ENCODE data around the gene RIBC1. TPM values are rescaled to one million over a fixed set of nuclear protein-coding genes. Genes with fewer than 3 reads are reported as not detected.

RIBC1 gene
- total and polyA plus RNA-seq, 9 of the 15 experiments (the other 6 are each of a cell fraction or from before 2014, with no cell fraction given) = 0.07 to 0.51 (median 0.44) TPM

- H3K4me3 ChIP-seq = no peak overlapping the region
- WGBS (ENCODE audit: insufficient coverage, low coverage, missing lambda C conversion rate) = 0% methylated on average over 1 of the region's 2 CpGs
Observed at GRCh38 chrX:53447441-53447840, 24.8 kb downstream of the RIBC1 start.

More at GRCh38 chrX:53447441-53447840, 24.8 kb downstream of the RIBC1 start:
- CTCF ChIA-PET (ENCODE audit: low intra/inter-chr PET ratio) = no interaction called here
- Histone ChIP-seq H3K4me2 (ENCODE audit: insufficient read depth, low read length) (no peak overlapping the region), H3K4me1 (replicated peaks in 1 of 2; ENCODE audit: control insufficient read depth in 2 of 2, insufficient read depth in 2 of 2, low read length in 2 of 2) (no peaks in the 10 kb centered on the region), H3K27me3 (ENCODE audit: control insufficient read depth in 2 of 2, insufficient read depth in 2 of 2, low read length in 2 of 2) (no peaks in the 10 kb centered on the region; a peak in 2 of 5 replicates), H3K27ac (ENCODE audit: extremely low read depth, low read depth, low read length) (no peak overlapping the region), H2AFZ (ENCODE audit: low read depth, low read length) (no peak overlapping the region), H4K20me1 (replicated peaks; ENCODE audit: control insufficient read depth, insufficient read depth, low read length) (no peaks in the 10 kb centered on the region), H3K36me3 (ENCODE audit: control insufficient read depth, insufficient read depth, low read length) (no peaks in the 10 kb centered on the region), H3K9me1 (ENCODE audit: control insufficient read depth, insufficient read depth, low read length) (no peaks in the 10 kb centered on the region), H3K79me2 (ENCODE audit: control insufficient read depth, insufficient read depth, low read length) (no peaks in the 10 kb centered on the region), H3K9me3 (replicated peaks; ENCODE audit: control insufficient read depth, insufficient read depth, low read depth, low read length) (no peaks in the 10 kb centered on the region), H3K9ac (ENCODE audit: insufficient read depth in 1 of 2, low read depth in 2 of 2, low read length in 2 of 2) (no peak overlapping the region)
- intact Hi-C loops (cut with micrococcal nuclease) (no loop called here), in situ Hi-C loops (cut with MboI) (loop anchor here (5.0 kb wide), 1 partner anchor 130 kb away; no protein-coding TSS in a partner anchor)
- no peak for TF ChIP-seq KLF6 (CRISPR knock-in tag; IDR thresholded peaks at IDR 0.05; ENCODE audit: borderline replicate concordance)
- no peak for TF ChIP-seq SMAD4 (CRISPR knock-in tag; conservative IDR thresholded peaks at IDR 0.05)
- TF ChIP-seq ARID3A (IDR thresholded peaks at IDR 0.05; ENCODE audit: borderline replicate concordance, low read depth, low read length) = no peak
- TF ChIP-seq KLF13 (tag; IDR thresholded peaks at IDR 0.05; ENCODE audit: borderline replicate concordance, low read depth) = no peak
- TF ChIP-seq MEF2D (tag; conservative IDR thresholded peaks at IDR 0.05; ENCODE audit: low read depth) = no peak
- TF ChIP-seq NR4A1 (CRISPR knock-in tag; IDR thresholded peaks at IDR 0.05) = no peak
- TF ChIP-seq NR4A1 (tag; IDR thresholded peaks at IDR 0.05) = no peak
- TF ChIP-seq IFI16 (CRISPR knock-in tag; IDR thresholded peaks at IDR 0.05) = no peak
- TF ChIP-seq ZNF444 (CRISPR knock-in tag; IDR thresholded peaks at IDR 0.05) = no peak
- TF ChIP-seq PKNOX1 (IDR thresholded peaks at IDR 0.05) = no peak
- TF ChIP-seq FOXA1 (IDR thresholded peaks at IDR 0.05; ENCODE audit: borderline replicate concordance) = no peak
- no peak for TF ChIP-seq NBN (IDR thresholded peaks at IDR 0.05; ENCODE audit: low read depth)
- no peak for TF ChIP-seq TRIM24 (IDR thresholded peaks at IDR 0.05)
- TF ChIP-seq SMARCA5 (IDR thresholded peaks at IDR 0.05) = no peak
- no peak for TF ChIP-seq SAFB2 (IDR thresholded peaks at IDR 0.05; ENCODE audit: borderline replicate concordance, low read depth, low read length, severe bottlenecking)
- no peak for TF ChIP-seq ARNT (IDR thresholded peaks at IDR 0.05)
- DNase-seq (ENCODE audit: extremely low read depth in 1 of 4, low spot score in 3 of 4) (no peak), ATAC-seq (no peak), FAIRE-seq (no peak)
- POLR2A ChIA-PET = interaction anchor here (1.0 kb wide), 1 partner anchor 161 kb away, joined by 4 read pairs; no protein-coding TSS in a partner anchor
- no TSS peak for BruUV-seq (replicated peaks)
